Natural killer cell (primary cell): ENCODE data around the gene PLXNA4. TPM values are rescaled to one million over a fixed set of nuclear protein-coding genes. Genes with fewer than 3 reads are reported as not detected.
A peak's percentile ranks its signal among the peaks of the same experiment; 100 is the strongest.

Experiments
- ATAC-seq, 3 donors: fragments of 150-1000 bp in 2 of 3; fragments of 200-7000 bp in 1 of 3; cut with Tn5 transposase; 1 replicate in 1 of 3; 2 replicates in 2 of 3; pipeline ENCODE4 v1.10.0; 2021; ENCODE audit warnings: mild to moderate bottlenecking in 2 of 3, moderate library complexity in 2 of 3
- DNase-seq, 2 donors: peaks; one replicate each; pipeline versions ENCODE4 v3.0.0 to v3.0.0-alpha.2; 2013 to 2021; ENCODE audit warnings: mixed read lengths in 1 of 2
- H3K27ac ChIP-seq: one replicate; pipeline ENCODE4 v1.5.1; 2013; ENCODE audit warnings: mild to moderate bottlenecking, low read length
- H3K27me3 ChIP-seq: one replicate; pipeline ENCODE4 v1.6.1; 2013; ENCODE audit warnings: low read length; ENCODE audit not compliant: control insufficient read depth, insufficient read depth
- H3K36me3 ChIP-seq: one replicate; pipeline ENCODE4 v1.6.1; 2013; ENCODE audit warnings: low read length; ENCODE audit not compliant: control insufficient read depth, insufficient read depth
- H3K4me1 ChIP-seq: one replicate; pipeline ENCODE4 v1.6.1; 2013; ENCODE audit warnings: low read length; ENCODE audit not compliant: control insufficient read depth, insufficient read depth
- H3K4me3 ChIP-seq: one replicate; pipeline ENCODE4 v1.5.1; 2013; ENCODE audit warnings: low read length
- H3K9me3 ChIP-seq: one replicate; pipeline ENCODE4 v1.6.1; 2013; ENCODE audit warnings: low read length; ENCODE audit not compliant: control insufficient read depth, insufficient read depth
- H3K27ac Mint-ChIP-seq, 2 donors: one replicate each; pipeline ENCODE4 v1.8.0; 2022; ENCODE audit warnings: mild to moderate bottlenecking in 2 of 2, mixed read lengths in 2 of 2, moderate library complexity in 1 of 2
- H3K27me3 Mint-ChIP-seq, 2 donors: one replicate each; pipeline ENCODE4 v1.8.0; 2022; ENCODE audit warnings: low read depth in 2 of 2, mixed read lengths in 2 of 2
- H3K36me3 Mint-ChIP-seq: one replicate; pipeline ENCODE4 v1.8.0; 2022; ENCODE audit warnings: mixed read lengths
- H3K4me1 Mint-ChIP-seq, 2 donors: one replicate each; pipeline ENCODE4 v1.8.0; 2022; ENCODE audit warnings: mixed read lengths in 2 of 2
- H3K4me3 Mint-ChIP-seq: one replicate; pipeline ENCODE4 v1.8.0; 2022; ENCODE audit warnings: mild to moderate bottlenecking, moderate library complexity, mixed read lengths
- H3K9me3 Mint-ChIP-seq, 2 donors: one replicate each; pipeline ENCODE4 v1.8.0; 2022; ENCODE audit warnings: mixed read lengths in 2 of 2
- WGBS: methylation state at CpG from one replicate; pipeline ENCODE4 v1.1.7; 2013; ENCODE audit warnings: missing lambda C conversion rate; ENCODE audit not compliant: insufficient coverage; 5-methylcytosine and 5-hydroxymethylcytosine counted together
- intact Hi-C: fragments of 100-400 bp; cut with micrococcal nuclease; formaldehyde crosslinking; loops from one replicate; pipeline ENCODE4 v1.14.2; 2022
- total RNA-seq, 4 donors: library from RNA; stranded (reverse); fragments of 120-200 nt in 1 of 4; gene quantifications; one replicate each; pipeline versions ENCODE4 v1.2.3 to v1.2.4, GENCODE V29; 2013 to 2022
- TF ChIP-seq, protein P1 (sequence below): fragments of 200-600 bp; IDR thresholded peaks from one replicate; pipeline ENCODE4 v1.8.0; 2022; ENCODE audit warnings: antibody characterized with exemption

PLXNA4 gene
- total RNA-seq, 3 donors from 2014 or later (not counting 1 experiment from before 2014, with no cell fraction given), result 5.1 to 15.3 (median 10.9) TPM

DNA sequence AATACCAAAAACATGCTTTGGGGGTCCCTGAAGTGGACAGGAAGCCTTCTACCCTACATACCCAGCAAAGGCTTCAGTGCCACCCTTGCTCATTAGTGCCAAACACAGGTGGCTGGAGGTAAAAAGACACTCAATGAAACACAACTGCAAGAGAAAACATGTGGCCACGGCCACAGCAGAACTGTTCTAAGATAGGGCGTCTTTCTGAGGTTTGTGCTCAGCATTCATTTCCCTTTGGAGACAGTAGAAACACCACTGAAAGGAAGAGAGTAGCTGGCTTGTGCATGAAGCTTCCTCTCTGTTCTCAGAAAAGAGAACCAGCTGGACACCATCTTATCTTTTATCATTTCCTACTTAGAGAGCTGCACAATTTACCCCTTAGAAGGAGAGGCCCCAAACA, 143.0 kb downstream of the PLXNA4 start:
- peaks cover 97% of the 10 kb centered on the region for H3K4me1 ChIP-seq
- peaks cover 100% of the 10 kb centered on the region in 2 donors for H3K4me1 Mint-ChIP-seq
- peak in 1 of 2 donors; percentile 24 for DNase-seq
- H3K27ac Mint-ChIP-seq, result peak overlapping the region; percentile 82 to 88
- WGBS, result 4% methylated on average over 2 of the region's 2 CpGs
- intact Hi-C loops, result loop anchor here (10.0 kb wide), 1 partner anchor 822 kb away; the partner anchor contains the start of gene EXOC4
- no peaks in the 10 kb centered on the region for H3K36me3 Mint-ChIP-seq
- no peaks in the 10 kb centered on the region for H3K9me3 ChIP-seq
- peak overlapping the region; percentile 94 for H3K27ac ChIP-seq
- TF ChIP-seq, protein P1, sequence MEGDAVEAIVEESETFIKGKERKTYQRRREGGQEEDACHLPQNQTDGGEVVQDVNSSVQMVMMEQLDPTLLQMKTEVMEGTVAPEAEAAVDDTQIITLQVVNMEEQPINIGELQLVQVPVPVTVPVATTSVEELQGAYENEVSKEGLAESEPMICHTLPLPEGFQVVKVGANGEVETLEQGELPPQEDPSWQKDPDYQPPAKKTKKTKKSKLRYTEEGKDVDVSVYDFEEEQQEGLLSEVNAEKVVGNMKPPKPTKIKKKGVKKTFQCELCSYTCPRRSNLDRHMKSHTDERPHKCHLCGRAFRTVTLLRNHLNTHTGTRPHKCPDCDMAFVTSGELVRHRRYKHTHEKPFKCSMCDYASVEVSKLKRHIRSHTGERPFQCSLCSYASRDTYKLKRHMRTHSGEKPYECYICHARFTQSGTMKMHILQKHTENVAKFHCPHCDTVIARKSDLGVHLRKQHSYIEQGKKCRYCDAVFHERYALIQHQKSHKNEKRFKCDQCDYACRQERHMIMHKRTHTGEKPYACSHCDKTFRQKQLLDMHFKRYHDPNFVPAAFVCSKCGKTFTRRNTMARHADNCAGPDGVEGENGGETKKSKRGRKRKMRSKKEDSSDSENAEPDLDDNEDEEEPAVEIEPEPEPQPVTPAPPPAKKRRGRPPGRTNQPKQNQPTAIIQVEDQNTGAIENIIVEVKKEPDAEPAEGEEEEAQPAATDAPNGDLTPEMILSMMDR, result no peak
- H3K27me3 ChIP-seq, result no peaks in the 10 kb centered on the region
- H3K4me3 ChIP-seq, result no peak overlapping the region
- H3K27me3 Mint-ChIP-seq, result no peaks in the 10 kb centered on the region
- no peaks in the 10 kb centered on the region for H3K36me3 ChIP-seq
- H3K9me3 Mint-ChIP-seq, result no peaks in the 10 kb centered on the region
- ATAC-seq, result no peak
- peak overlapping the region; percentile 60 for H3K4me3 Mint-ChIP-seq

DNA sequence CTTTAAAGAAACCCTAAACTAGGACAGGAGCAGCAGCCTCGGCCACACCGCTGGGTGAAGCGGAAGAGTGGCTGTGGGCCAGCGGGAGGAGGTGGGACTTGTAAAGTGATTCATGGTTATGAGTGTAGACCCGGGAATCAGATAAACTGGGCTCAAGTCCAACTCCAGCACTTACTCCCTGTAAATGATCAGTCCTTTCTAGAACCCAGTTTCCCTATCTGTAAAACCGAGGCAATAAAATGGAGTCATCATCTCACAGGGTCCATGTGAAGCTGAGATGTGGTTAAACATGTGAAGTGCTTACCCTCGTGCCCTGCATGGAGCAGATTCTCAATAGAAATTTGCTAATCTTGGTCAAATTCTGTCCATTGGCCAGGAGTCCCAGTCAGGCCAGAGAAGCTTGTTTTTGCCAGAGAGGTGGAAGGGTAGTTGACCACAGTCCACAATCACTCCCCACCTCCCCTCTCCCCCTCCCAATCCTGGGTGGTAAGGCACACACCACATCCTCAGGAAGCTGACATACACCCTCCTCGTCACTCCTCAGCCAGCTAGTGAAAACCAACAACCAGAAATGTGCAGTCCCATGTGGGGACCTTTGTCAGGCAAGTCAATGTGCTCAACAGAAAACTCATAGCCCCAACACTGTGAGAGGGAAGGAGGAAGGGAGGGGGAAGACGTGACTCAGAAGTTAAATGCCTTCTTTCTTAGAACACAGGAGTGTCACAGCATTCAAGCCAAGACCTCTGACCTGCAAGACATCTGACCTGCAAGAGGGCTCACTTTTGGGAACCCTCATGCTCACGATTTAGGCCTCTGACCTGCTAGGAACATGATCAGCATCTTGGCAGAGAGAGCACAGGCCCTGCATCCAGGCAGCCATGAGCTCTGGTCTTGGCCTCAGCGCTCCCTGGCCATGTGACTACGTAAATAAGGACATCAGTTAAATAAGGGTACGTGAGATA, 145.1 kb downstream of the PLXNA4 start:
- Mint-ChIP-seq H3K27ac (peak overlapping the region; percentile 82 to 88), H3K9me3 (no peaks in the 10 kb centered on the region), H3K36me3 (no peaks in the 10 kb centered on the region), H3K4me1 (peaks cover 81 to 88% of the 10 kb centered on the region in 2 donors), H3K27me3 (no peaks in the 10 kb centered on the region), H3K4me3 (peak overlapping the region; percentile 51)
- 26% methylated on average over 12 of the region's 13 CpGs for WGBS
- Histone ChIP-seq H3K4me3 (no peak overlapping the region), H3K27me3 (no peaks in the 10 kb centered on the region), H3K4me1 (peaks cover 88% of the 10 kb centered on the region), H3K27ac (peak overlapping the region; percentile 94), H3K9me3 (no peaks in the 10 kb centered on the region), H3K36me3 (no peaks in the 10 kb centered on the region)
- intact Hi-C loops, result loop anchor here (1.0 to 10.0 kb wide), 4 partner anchors 20 to 824 kb away; partner anchors contain the start of gene EXOC4
- DNase-seq (peak; percentile 66 to 84), ATAC-seq (peak; percentile 82 to 89 (median 86))
- TF ChIP-seq, protein P1, result no peak

DNA sequence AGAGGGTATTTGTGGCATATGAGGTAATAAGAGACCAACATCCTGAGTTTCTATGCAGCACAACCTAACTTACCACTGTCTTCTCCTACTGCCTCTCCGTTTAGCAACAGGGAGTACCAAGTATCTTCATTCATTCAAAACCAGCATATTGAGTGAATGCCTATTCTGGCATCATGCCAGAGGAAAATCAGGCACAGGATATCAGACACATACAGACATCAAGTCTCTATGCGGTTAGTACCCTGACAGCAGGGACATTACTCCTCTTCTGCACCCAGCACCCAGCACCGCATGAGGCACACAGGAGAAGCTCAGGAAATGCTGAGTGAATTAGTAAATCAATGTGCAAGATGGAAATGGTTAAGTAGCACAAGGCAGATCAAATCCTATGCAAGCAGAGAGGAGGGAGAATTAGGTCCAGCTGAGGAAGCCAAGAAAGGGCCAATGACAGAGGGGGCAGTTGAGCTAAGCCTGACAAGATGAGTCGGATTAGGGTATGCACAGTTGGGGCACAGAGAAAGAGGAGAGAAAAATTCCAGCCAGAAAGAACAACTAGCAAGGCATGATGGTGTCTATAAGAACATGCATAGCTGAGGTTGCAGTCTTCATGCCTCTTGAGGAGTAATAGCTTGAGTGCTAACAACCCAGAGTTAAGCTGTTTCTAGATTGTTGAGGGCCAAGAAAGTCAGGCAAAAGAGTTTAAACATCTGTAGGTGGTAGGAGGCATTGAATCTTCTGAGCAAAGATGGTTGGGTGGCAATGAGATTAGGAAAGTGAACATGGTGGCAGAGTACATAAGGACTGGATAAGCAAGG, 146.0 kb downstream of the PLXNA4 start:
- Mint-ChIP-seq H3K36me3 (no peaks in the 10 kb centered on the region), H3K27me3 (peaks cover 0 to 3% of the 10 kb centered on the region in 2 donors), H3K4me3 (peak overlapping the region; percentile 51), H3K4me1 (peaks cover 77 to 88% of the 10 kb centered on the region in 2 donors), H3K27ac (peak overlapping the region; percentile 82 to 88), H3K9me3 (no peaks in the 10 kb centered on the region)
- ATAC-seq, result peak in 1 of 3 donors; percentile 1
- peaks cover 88% of the 10 kb centered on the region for H3K4me1 ChIP-seq
- TF ChIP-seq, protein P1, result no peak
- peak in 1 of 2 donors; percentile 23 for DNase-seq
- peak overlapping the region; percentile 94 for H3K27ac ChIP-seq
- no peaks in the 10 kb centered on the region for H3K9me3 ChIP-seq
- intact Hi-C loops, result loop anchor here (10.0 kb wide), 1 partner anchor 825 kb away; the partner anchor contains the start of gene EXOC4
- H3K36me3 ChIP-seq, result no peaks in the 10 kb centered on the region
- H3K27me3 ChIP-seq, result no peaks in the 10 kb centered on the region
- WGBS, result 84% methylated on average over 4 of the region's 4 CpGs
- no peak overlapping the region for H3K4me3 ChIP-seq
